Keratinocyte (primary cell): ENCODE measurements around the gene CLCA1. TPM values are rescaled to one million over a fixed set of nuclear protein-coding genes. Genes with fewer than 3 reads are reported as not detected.

ENCODE experiments used
- DNase-seq: peaks from one replicate; pipeline ENCODE4 v3.0.0-alpha.2; 2011; ENCODE audit warnings: low read depth, missing footprints, low spot score
- FAIRE-seq: peaks from 2 replicates; lab custom pipeline; 2011; peaks lifted over from hg19 to GRCh38; lab: Jason Lieb, UNC
- H2AFZ ChIP-seq: 2 replicates; pipeline ENCODE4 v1.6.0; 2012; ENCODE audit warnings: low read length, control low read depth, inconsistent platforms; ENCODE audit not compliant: control insufficient read depth
- H3K27ac ChIP-seq: 2 replicates; pipeline ENCODE4 v1.5.1; 2011; ENCODE audit warnings: low read length; ENCODE audit not compliant: control insufficient read depth, insufficient read depth
- H3K27me3 ChIP-seq: 3 replicates; pipeline ENCODE4 v1.6.0; 2011; ENCODE audit warnings: low read length; ENCODE audit not compliant: control insufficient read depth, insufficient read depth; ENCODE audit errors: extremely low read depth
- H3K36me3 ChIP-seq, 2 experiments: 2 replicates in 1 of 2; 3 replicates in 1 of 2; pipeline ENCODE4 v1.5.1; 2011; ENCODE audit warnings: low read length in 2 of 2, mild to moderate bottlenecking in 1 of 2; ENCODE audit not compliant: control insufficient read depth in 2 of 2, insufficient read depth in 2 of 2; ENCODE audit errors: extremely low read depth in 1 of 2
- H3K4me1 ChIP-seq: 3 replicates; pipeline ENCODE4 v1.5.1; 2011; ENCODE audit warnings: low read length; ENCODE audit not compliant: control insufficient read depth, insufficient read depth; ENCODE audit errors: extremely low read depth
- H3K4me2 ChIP-seq: 3 replicates; pipeline ENCODE4 v1.6.0; 2011; ENCODE audit warnings: low read depth, low read length; ENCODE audit not compliant: control insufficient read depth, insufficient read depth; ENCODE audit errors: extremely low read depth
- H3K4me3 ChIP-seq, 3 experiments: fragments of 200-600 bp in 1 of 3; sonication (generic) in 1 of 3; 2 replicates in 2 of 3; 3 replicates in 1 of 3; pipeline ENCODE4 v1.5.1; 2011 to 2016; ENCODE audit warnings: low read length in 3 of 3, mild to moderate bottlenecking in 3 of 3, control low read depth in 2 of 3, inconsistent platforms in 1 of 3, low read depth in 1 of 3, mixed read lengths in 1 of 3, mixed run types in 1 of 3, moderate library complexity in 1 of 3; ENCODE audit not compliant: control insufficient read depth in 2 of 3, insufficient read depth in 2 of 3; ENCODE audit errors: extremely low read depth in 1 of 3
- H3K79me2 ChIP-seq: 2 replicates; pipeline ENCODE4 v1.6.0; 2012; ENCODE audit warnings: low read length; ENCODE audit not compliant: control insufficient read depth, insufficient read depth
- H3K9ac ChIP-seq: 3 replicates; pipeline ENCODE4 v1.6.0; 2011; ENCODE audit warnings: low read length; ENCODE audit not compliant: control insufficient read depth, insufficient read depth; ENCODE audit errors: extremely low read depth
- H3K9me1 ChIP-seq: 3 replicates; pipeline ENCODE4 v1.6.0; 2011; ENCODE audit warnings: low read length; ENCODE audit not compliant: control insufficient read depth, insufficient read depth; ENCODE audit errors: extremely low read depth
- H3K9me3 ChIP-seq: 2 replicates; pipeline ENCODE4 v1.5.1; 2012; ENCODE audit warnings: low read depth, low read length; ENCODE audit not compliant: control insufficient read depth
- H4K20me1 ChIP-seq: 3 replicates; pipeline ENCODE4 v1.6.0; 2011; ENCODE audit warnings: low read length; ENCODE audit not compliant: control insufficient read depth, insufficient read depth; ENCODE audit errors: extremely low read depth
- CTCF ChIP-seq, 3 experiments: IDR thresholded peaks in 1 of 3; conservative IDR thresholded peaks in 1 of 3; optimal IDR thresholded peaks in 1 of 3; 2 replicates in 2 of 3; 3 replicates in 1 of 3; pipeline versions ENCODE3 to v1.5.1; 2011; ENCODE audit warnings: low read length in 3 of 3, mild to moderate bottlenecking in 3 of 3, moderate library complexity in 2 of 3, control low read depth in 1 of 3, inconsistent platforms in 1 of 3; ENCODE audit not compliant: insufficient read depth in 2 of 3; ENCODE audit errors: extremely low read depth in 1 of 3
- EZH2 ChIP-seq: IDR thresholded peaks from one replicate; pipeline ENCODE4 v1.6.1; 2012; ENCODE audit warnings: inconsistent platforms, mild to moderate bottlenecking, low read length, moderate library complexity
- dilution Hi-C: fragments of 300-500 bp; cut with MboI; formaldehyde crosslinking; loops from one replicate; pipeline ENCODE4 v1.7.0; 2020; ENCODE audit warnings: low sequenced_read_pairs; ENCODE audit not compliant: extremely low pct_ligation_motif_present
- polyA plus RNA-seq, 5 experiments: library from polyadenylated mRNA; depleted of rRNA in 3 of 5; stranded (reverse) in 3 of 5; stranded (forward) in 1 of 5; unstranded in 1 of 5; fragments of >200 nt; gene quantifications; 1 replicate in 1 of 5; 2 replicates in 3 of 5; 3 replicates in 1 of 5; pipeline versions ENCODE4 v1.2.1 to v1.2.3, GENCODE V29; 2011 to 2012; ENCODE audit warnings: missing spikeins in 2 of 5, low read depth in 1 of 5, low replicate concordance in 1 of 5

CLCA1 gene
- polyA plus RNA-seq, 1 donor (not counting 4 experiments of a cell fraction or from before 2014, with no cell fraction given) = 0.04 TPM

- no peak for FAIRE-seq
- Histone ChIP-seq H4K20me1 (no peaks in the 10 kb centered on the region), H3K9me1 (no peaks in the 10 kb centered on the region), H3K9ac (no peak overlapping the region), H3K9me3 (no peaks in the 10 kb centered on the region), H3K36me3 (no peaks in the 10 kb centered on the region), H3K27me3 (no peaks in the 10 kb centered on the region), H2AFZ (no peak overlapping the region), H3K79me2 (no peaks in the 10 kb centered on the region), H3K4me3 (no peak overlapping the region), H3K4me1 (peaks cover 26% of the 10 kb centered on the region), H3K27ac (no peak overlapping the region), H3K4me2 (no peak overlapping the region)
- TF ChIP-seq CTCF (optimal IDR thresholded peaks at IDR 0.05 in 1 of 3, IDR thresholded peaks at IDR 0.05 in 1 of 3, conservative IDR thresholded peaks at IDR 0.05 in 1 of 3; ENCODE audit: extremely low read depth in 1 of 3, insufficient read depth in 2 of 3, low read length in 3 of 3) (no peak), EZH2 (no peak)
- dilution Hi-C loops = loop anchor here (25.0 kb wide), 1 partner anchor 182 kb away; no protein-coding TSS in a partner anchor
- no peak for DNase-seq
Observed at GRCh38 chr1:86505564-86505902, 36.8 kb downstream of the CLCA1 start.

- no peak for DNase-seq
- no peak overlapping the region for H3K4me3 ChIP-seq
- no peak overlapping the region for H3K4me2 ChIP-seq
- no peaks in the 10 kb centered on the region for H3K9me1 ChIP-seq
- dilution Hi-C loops = loop anchor here (25.0 kb wide), 1 partner anchor 179 kb away; no protein-coding TSS in a partner anchor
- no peaks in the 10 kb centered on the region for H3K36me3 ChIP-seq
- no peak for FAIRE-seq
- no peaks in the 10 kb centered on the region for H4K20me1 ChIP-seq
- H2AFZ ChIP-seq = no peak overlapping the region
- no peaks in the 10 kb centered on the region for H3K79me2 ChIP-seq
- no peak overlapping the region for H3K9ac ChIP-seq
- H3K27ac ChIP-seq = no peak overlapping the region
- H3K4me1 ChIP-seq = peaks cover 19% of the 10 kb centered on the region
- H3K9me3 ChIP-seq = no peaks in the 10 kb centered on the region
- TF ChIP-seq EZH2 (no peak), CTCF (optimal IDR thresholded peaks at IDR 0.05 in 1 of 3, IDR thresholded peaks at IDR 0.05 in 1 of 3, conservative IDR thresholded peaks at IDR 0.05 in 1 of 3; ENCODE audit: extremely low read depth in 1 of 3, insufficient read depth in 2 of 3, low read length in 3 of 3) (peak; percentile 33 to 40 (median 39))
- no peaks in the 10 kb centered on the region for H3K27me3 ChIP-seq
Observed at GRCh38 chr1:86507935-86508582, 39.3 kb downstream of the CLCA1 start.
